ENCODE results near the gene CACYBP. TPM values are rescaled to one million over a fixed set of nuclear protein-coding genes. Genes with fewer than 3 reads are reported as not detected.

CACYBP gene
- total RNA-seq, 1 experiment from 2014 or later = 137 TPM

GRCh38 chr1:174960362-174960761 lies 39.4 kb upstream of the CACYBP start:
- ChIA-PET CTCF (no interaction called here), POLR2A (no interaction called here)

GRCh38 chr1:174963529-174964125 lies 36.1 kb upstream of the CACYBP start:
- no peaks in the 10 kb centered on the region for H3K27me3 ChIP-seq (ENCODE audit: control insufficient read depth, insufficient read depth, low read length)
- BruUV-seq (replicated peaks) = no TSS peak
- ChIA-PET CTCF (no interaction called here), POLR2A (no interaction called here)
- no peak overlapping the region for H3K4me3 ChIP-seq (ENCODE audit: low read depth in 2 of 2, low read length in 2 of 2)
- H3K36me3 ChIP-seq (ENCODE audit: control insufficient read depth, insufficient read depth, low read length) = no peaks in the 10 kb centered on the region
- ATAC-seq (no peak), DNase-seq (ENCODE audit: low read depth, low spot score) (no peak)
- no peaks in the 10 kb centered on the region for H3K4me1 ChIP-seq (ENCODE audit: control insufficient read depth, insufficient read depth, low read length)
- no peak for TF ChIP-seq CTCF (IDR thresholded peaks at IDR 0.05)
- TF ChIP-seq POLR2AphosphoS5 (IDR thresholded peaks at IDR 0.05; ENCODE audit: low read depth, low read length) = no peak
- no peak for TF ChIP-seq TCF7L2 (IDR thresholded peaks at IDR 0.05; ENCODE audit: low read depth, low read length)
- TF ChIP-seq SIN3A (IDR thresholded peaks at IDR 0.05; ENCODE audit: borderline replicate concordance, insufficient read depth, low read depth, low read length) = no peak
- no peak for TF ChIP-seq REST (IDR thresholded peaks at IDR 0.05; ENCODE audit: insufficient read depth in 1 of 2, low read depth in 2 of 2, low read length in 1 of 2)
- in situ Hi-C loops (cut with HindIII; ENCODE audit: low pct_unique_long_range_greater_than_20kb, low sequenced_read_pairs) = no loop called here
- no peak overlapping the region for H3K27ac ChIP-seq (ENCODE audit: low read length)
- no peaks in the 10 kb centered on the region for H3K9me3 ChIP-seq (ENCODE audit: control insufficient read depth, insufficient read depth, low read depth, low read length)
- intact Hi-C loops (cut with micrococcal nuclease; ENCODE audit: unreplicated experiment) = no loop called here

More at GRCh38 chr1:174960362-174960761, 39.4 kb upstream of the CACYBP start:
- no peak for TF ChIP-seq TCF7L2 (IDR thresholded peaks at IDR 0.05; ENCODE audit: low read depth, low read length)
- TF ChIP-seq POLR2AphosphoS5 (IDR thresholded peaks at IDR 0.05; ENCODE audit: low read depth, low read length) = no peak
- TF ChIP-seq CTCF (IDR thresholded peaks at IDR 0.05) = no peak
- no peak for TF ChIP-seq SIN3A (IDR thresholded peaks at IDR 0.05; ENCODE audit: borderline replicate concordance, insufficient read depth, low read depth, low read length)
- TF ChIP-seq REST (IDR thresholded peaks at IDR 0.05; ENCODE audit: insufficient read depth in 1 of 2, low read depth in 2 of 2, low read length in 1 of 2) = no peak
- in situ Hi-C loops (cut with HindIII; ENCODE audit: low pct_unique_long_range_greater_than_20kb, low sequenced_read_pairs) = no loop called here
- H3K27me3 ChIP-seq (ENCODE audit: control insufficient read depth, insufficient read depth, low read length) = no peaks in the 10 kb centered on the region
- no peaks in the 10 kb centered on the region for H3K9me3 ChIP-seq (ENCODE audit: control insufficient read depth, insufficient read depth, low read depth, low read length)
- no peak for ATAC-seq
- no peaks in the 10 kb centered on the region for H3K36me3 ChIP-seq (ENCODE audit: control insufficient read depth, insufficient read depth, low read length)
- no peak overlapping the region for H3K4me3 ChIP-seq (ENCODE audit: low read depth in 2 of 2, low read length in 2 of 2)
- no peak overlapping the region for H3K27ac ChIP-seq (ENCODE audit: low read length)
- intact Hi-C loops (cut with micrococcal nuclease; ENCODE audit: unreplicated experiment) = no loop called here
- BruUV-seq (replicated peaks) = no TSS peak
- no peak for DNase-seq (ENCODE audit: low read depth, low spot score)
- H3K4me1 ChIP-seq (ENCODE audit: control insufficient read depth, insufficient read depth, low read length) = no peaks in the 10 kb centered on the region

Measured in Panc1 (cell line).